HPDE6-E6E7 (cell line): Measurements from ENCODE around the gene IQGAP1.
"Not testable (repeated sequence)": the region's sequence is repeated elsewhere in the genome, so short reads cannot be mapped to it uniquely, and the experiment has no call there.

ENCODE experiments used
- DNase-seq: peaks from one replicate; pipeline ENCODE4 v3.0.0; 2011; ENCODE audit warnings: missing footprints; ENCODE audit errors: extremely low spot score

The IQGAP1 gene

DNA sequence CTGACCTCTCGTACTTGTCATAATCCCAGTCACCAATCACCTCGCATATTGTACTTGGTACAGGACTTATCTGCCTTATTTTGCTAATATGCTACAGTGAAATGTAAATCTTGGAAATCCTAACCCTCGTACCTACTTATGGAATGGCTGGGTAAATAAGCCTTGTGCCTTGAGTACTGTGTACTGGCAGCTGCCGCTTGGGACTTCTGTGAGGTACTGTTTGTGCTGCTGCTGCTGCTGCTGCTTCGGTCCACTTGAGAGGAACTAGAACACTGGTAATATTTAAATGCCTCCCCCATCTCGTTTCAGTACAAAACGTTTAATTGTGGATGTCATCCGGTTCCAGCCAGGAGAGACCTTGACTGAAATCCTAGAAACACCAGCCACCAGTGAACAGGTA, 99.1 kb downstream of the IQGAP1 start:
- no peak for DNase-seq

DNA sequence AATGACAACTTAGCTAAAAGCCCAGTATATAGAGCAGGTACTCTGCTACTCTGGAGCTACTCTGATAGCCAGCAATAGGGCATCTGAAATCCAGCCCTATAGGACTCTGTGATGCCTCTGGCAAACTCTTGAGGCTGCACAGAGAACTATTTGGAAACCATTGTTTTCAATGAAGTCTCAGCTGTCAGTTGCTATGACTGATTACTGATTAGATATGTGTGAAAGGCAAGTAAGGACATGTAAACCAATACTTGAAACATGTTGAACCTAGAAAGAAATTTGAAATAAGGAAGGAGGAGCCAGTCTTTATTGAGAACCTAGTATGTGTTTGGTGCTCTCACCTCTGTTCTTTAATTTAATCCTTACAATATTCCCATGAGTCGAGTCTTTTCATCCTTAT, 101.5 kb downstream of the IQGAP1 start:
- peak; percentile 29 for DNase-seq

DNA sequence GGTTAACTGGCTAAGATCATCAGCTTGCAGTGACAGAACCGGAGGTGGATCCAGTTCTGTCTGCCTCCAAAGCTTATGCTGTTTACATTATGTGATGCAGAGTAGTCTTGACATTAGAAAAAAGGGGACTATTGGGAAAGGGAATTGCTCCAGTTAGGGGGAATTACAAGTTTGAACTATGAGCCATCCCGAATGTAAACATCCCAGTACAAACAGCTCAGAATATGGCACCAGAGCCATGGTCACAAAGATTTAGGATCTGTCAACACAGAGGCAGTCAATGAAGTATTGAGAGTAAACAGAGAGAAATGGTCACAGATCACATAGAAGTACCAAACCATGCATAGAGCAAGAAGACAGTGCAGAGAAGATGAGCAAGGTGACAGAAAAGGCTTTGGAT, 101.9 kb downstream of the IQGAP1 start:
- DNase-seq: no peak

DNA sequence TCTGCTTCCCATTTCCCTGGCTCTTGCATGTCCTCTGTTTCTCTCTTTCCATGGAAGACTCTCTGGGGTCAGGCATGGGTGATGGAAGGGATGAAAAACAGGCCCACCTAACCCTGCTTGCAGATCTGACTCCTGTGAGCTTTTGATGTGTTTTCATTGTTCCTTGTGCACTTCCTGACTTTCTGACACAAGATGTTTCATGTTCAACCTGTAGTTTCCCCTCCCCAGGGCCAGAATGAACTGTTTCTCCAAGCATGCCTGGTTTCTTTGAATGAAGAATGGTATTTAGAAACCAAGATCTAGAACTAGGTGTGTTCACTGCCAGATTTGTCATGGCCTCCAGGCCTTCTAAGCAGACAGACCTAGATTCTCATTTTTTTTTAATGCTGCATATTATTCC, 105.6 kb downstream of the IQGAP1 start:
- DNase-seq: no peak

DNA sequence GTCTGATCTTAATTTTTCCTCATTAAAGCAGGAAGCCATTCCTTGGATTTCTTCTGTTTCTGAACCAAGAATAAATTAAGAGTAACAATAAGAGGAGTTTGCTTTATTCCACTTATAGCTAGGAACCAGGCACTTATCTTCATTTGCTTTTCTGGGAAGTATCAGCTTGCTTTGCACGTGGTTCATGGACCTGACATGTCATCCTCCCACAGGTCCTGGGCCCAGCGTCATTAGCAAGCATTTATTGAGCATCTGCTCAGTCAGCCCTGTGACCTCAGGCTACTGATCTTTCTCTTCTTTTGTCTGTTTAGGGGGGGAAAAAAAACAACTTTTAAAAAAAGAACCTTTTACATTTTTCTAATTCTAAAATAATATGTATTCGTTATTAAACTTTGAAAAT, 107.0 kb downstream of the IQGAP1 start:
- DNase-seq: no peak

DNA sequence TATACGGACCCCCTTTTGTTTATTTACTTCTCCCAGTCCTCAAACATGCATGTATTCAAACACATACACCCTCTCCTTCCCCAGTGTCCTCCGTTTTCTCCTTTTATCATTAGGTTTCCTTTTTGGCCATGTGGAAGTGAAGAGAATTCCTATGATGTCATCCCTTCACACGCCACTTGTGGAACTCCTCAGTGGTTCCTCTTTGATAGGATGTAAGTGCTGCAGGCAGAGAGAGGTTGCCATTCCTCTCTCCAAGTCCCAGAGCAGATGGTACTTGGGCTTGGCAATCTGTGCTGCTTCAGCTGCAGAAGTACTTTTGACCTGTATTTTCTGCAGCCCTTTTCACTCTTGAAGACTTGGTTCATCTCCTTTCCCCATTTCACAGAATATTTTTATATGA, 108.7 kb downstream of the IQGAP1 start:
- DNase-seq: no peak

DNA sequence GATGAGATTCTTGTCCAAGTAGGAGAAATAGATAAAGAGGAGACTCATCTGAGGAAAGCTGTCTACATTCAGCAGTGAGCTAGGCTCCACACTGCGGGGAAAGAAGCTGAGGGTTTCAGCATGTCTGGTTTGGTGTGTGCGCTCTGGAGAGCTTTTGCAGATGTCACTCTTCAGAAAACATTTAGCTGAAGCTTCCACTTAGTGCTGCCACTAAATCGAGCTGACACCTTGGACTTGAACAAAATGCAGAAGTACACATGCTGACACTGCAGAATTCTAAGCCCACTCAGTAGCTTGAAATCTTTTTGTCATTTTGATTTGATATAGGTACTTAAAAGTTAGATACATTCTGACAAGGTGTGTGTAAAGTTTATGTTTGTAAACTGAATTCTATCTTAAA, 109.3 kb downstream of the IQGAP1 start:
- DNase-seq: no peak

DNA sequence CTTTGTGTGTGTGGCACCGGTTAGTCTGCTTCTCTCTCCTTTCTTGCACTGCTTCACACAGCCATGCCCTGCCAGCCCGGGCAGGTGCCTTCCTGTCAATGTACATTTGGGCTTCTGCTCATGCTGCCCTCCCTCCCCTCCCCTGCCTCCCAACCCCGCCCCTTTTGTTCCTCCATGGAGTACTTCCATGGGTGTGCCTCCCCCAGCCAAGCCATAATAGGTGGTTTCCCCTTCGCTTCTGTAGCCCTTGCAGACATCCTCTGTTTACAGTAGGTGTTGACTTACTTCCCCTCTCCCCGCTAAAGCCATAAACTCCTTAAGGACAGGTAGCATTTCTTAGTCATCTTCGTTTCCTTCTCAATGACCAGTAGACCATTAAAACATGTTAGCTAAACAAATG, 109.9 kb downstream of the IQGAP1 start:
- no peak for DNase-seq

DNA sequence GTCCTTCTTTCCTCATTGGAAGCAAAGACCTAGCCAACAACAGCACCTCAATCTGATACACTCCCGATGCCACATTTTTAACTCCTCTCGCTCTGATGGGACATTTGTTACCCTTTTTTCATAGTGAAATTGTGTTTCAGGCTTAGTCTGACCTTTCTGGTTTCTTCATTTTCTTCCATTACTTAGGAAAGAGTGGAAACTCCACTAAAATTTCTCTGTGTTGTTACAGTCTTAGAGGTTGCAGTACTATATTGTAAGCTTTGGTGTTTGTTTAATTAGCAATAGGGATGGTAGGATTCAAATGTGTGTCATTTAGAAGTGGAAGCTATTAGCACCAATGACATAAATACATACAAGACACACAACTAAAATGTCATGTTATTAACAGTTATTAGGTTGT, 112.1 kb downstream of the IQGAP1 start:
- no peak for DNase-seq

DNA sequence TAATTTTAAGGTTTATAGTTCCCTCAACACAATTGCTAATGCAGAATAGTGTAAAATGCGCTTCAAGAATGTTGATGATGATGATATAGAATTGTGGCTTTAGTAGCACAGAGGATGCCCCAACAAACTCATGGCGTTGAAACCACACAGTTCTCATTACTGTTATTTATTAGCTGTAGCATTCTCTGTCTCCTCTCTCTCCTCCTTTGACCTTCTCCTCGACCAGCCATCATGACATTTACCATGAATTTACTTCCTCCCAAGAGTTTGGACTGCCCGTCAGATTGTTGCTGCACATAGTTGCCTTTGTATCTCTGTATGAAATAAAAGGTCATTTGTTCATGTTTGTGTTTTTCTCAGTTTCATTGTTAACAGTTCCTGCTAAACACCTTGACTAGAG, 113.9 kb downstream of the IQGAP1 start:
- no peak for DNase-seq

DNA sequence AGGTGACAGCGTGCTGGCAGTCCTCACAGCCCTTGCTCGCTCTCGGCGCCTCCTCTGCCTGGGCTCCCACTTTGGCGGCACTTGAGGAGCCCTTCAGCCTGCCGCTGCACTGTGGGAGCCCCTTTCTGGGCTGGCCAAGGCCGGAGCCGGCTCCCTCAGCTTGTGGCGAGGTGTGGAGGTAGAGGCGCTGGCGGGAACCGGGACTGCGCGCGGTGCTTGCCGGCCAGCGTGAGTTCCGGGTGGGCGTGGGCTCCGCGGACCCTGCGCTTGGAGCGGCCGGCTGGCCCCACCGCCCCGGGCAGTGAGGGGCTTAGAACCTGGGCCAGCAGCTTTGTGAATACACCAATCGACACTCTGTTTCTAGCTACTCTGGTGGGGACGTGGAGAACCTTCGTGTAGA, 122.7 kb downstream of the IQGAP1 start:
- DNase-seq: not testable (repeated sequence)

DNA sequence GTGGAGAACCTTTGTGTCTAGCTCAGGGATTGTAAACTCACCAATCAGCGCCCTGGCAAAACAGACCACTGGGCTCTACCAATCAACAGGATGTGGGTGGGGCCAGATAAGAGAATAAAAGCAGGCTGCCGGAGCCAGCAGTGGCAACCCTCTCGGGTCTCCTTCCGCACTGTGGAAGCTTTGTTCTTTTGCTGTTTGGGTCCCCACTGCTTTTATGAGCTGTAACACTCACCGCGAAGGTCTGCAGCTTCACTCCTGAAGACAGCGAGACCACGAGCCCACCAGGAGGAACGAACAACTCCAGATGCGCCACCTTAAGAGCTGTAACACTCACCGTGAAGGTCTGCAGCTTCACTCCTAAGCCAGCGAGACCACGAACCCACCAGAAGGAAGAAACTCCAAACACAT, 123.2 kb downstream of the IQGAP1 start:
- not testable (repeated sequence) for DNase-seq

DNA sequence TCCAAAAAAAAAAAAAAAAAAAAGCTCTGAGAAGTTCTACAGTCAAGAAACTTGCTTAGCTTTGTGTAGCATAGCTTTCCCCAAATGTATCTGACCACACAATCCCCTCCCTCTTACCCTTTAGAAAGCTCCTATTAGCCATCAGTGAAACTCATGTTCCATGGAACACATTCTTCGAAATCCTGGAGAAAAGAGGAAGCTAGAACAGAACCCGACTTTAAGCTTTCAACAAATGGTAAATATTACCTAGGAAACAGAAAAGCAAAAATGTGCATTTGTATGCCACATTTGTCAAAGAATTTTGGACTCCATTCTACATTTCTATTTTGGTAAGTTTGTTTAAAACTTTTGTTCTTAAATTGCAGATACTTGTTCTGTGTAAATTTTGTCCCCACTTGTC, 124.2 kb downstream of the IQGAP1 start:
- DNase-seq: no peak

DNA sequence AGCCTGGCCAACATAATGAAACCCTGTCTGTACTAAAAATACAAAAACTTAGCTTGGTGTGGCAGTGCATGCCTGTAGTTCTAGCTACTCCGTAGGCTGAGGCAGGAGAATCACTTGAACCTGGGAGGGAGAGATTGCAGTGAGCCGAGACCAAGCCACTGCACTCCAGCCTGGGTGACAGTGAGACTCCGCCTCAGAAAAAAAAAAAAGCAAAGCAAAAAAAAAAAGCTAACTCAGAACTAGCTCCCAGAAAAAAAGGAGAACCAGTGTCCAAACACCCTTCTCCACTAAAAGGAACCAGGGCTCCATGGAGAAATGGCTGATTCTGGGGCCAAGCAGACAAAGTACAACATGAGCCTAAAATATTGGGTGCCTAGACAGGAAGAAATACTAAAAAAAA, 124.9 kb downstream of the IQGAP1 start:
- no peak for DNase-seq

DNA sequence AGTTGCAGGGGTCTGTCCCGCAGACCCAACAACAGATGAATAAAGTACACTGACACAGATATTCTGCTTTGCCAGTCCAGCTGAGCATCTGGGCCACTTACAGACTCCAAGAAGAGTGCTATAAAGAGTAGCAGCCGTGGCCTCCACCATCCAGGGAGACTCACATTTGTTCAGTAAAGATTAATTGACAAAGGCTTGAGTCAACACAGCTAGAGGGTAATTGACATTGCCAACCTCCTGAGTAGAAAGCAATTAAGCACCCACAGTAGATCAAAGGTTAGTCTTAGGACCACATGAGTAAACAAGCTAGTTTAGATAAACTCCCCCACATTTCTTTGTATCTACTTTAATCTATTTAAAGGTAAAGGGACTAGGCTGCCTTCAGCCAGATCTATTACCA, 125.4 kb downstream of the IQGAP1 start:
- no peak for DNase-seq

DNA sequence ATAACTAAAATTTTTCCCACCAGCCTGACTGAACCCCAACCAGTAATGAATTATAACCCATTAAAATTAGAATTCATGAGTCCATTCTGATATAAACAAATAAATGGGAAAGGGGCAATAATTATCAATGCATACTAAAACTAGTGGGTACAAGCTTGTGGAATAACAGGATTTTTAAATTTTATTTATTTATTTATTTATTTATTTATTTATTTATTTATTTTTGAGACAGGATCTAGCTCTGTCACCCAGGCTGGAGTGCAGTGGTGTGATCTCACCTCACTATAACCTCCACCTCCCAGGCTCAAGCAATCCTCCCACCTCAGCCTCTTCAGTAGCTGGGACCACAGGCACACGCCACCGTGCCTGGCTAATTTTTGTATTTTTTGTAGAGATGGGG, 125.9 kb downstream of the IQGAP1 start:
- not testable (repeated sequence) for DNase-seq

DNA sequence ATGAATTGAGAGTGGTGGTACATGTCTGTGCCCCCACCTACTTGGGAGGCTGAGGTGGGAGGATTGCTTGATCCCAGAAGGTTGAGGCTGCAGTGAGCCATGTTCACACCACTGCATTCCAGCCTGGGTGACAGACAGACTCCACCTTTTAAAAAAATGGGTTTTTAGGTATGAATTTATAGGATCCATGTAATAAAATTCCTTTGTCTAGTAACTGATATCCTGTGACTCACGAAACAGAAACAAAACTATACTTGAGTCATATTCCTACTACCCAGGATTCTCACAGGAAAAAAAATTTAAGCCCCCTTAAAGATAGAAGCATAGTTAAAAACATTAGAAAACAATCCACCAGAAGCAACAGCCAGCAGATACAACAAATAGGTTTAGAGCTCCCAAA, 131.6 kb downstream of the IQGAP1 start:
- no peak for DNase-seq

DNA sequence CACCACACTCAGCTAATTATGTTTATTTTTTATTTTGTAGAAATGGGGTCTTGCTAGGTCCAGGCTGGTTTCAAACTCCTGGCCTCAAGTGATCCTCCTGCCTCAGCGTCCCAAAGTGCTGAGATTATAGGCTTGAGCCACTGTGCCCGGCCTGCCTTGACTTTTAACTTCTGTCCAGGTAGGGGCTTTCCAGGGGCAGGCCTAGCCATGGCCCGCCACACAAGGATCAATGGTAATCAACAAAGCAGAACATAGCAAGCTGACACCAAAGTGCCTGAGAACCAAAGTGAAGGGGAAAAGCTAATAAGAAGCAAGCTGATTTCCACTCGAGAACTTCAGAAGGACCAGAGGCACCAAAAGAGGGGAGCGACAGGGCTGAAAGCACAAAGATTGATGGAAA, 132.3 kb downstream of the IQGAP1 start:
- DNase-seq: no peak

DNA sequence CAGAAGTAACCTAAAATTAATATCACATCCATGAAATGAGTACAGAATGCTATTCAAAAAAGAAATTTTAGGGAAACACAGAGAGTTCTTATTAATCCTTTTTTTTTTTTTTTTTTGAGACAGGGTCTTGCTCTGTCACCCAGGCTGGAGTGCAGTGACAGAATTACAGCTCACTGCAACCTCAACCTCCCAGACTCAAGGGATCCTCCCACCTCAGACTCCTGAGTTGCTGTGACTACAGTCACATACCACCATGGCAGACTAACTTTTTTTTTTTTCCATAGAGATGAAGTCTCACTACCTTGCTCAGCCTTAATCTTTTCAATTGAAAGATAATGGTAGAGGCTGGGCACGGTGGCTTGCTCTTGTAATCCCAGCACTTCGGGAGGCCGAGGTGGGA, 135.3 kb downstream of the IQGAP1 start:
- no peak for DNase-seq

DNA sequence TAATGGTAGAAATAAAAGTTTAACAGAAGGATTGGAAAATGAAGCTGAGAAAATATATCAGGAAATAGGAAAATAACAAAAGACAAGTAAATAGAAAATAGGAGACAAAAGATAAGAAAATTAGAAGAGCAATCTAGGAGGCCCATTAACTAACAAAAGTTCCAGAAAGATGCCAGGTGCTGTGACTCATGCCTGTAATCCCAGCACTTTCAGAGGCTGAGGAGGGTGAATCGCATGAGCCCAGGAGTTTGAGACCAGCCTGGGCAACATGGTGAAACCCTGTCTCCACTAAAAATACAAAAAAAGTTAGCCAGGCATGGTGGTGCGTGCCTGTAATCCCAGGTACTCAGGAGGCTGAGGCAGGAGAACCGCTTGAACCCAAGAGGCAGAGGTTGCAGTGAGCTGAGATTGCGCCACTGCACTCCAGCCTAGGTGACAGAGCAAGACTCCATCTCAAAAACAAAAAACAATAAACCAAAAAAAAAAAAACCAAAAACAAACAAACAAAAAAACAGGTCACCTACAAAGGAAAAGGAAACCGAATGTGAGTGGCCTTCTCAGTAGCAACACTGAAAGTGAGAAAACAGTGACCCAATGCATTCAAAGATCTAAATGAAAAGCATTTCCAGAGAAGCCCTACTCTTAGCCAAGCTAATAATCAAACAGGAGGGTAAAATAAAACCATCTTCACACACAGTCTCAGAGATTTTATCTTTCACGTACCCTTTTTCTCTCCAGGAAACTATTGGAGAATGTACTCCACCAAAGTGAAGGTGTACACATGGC, 136.2 kb downstream of the IQGAP1 start:
- DNase-seq: not testable (repeated sequence)

DNA sequence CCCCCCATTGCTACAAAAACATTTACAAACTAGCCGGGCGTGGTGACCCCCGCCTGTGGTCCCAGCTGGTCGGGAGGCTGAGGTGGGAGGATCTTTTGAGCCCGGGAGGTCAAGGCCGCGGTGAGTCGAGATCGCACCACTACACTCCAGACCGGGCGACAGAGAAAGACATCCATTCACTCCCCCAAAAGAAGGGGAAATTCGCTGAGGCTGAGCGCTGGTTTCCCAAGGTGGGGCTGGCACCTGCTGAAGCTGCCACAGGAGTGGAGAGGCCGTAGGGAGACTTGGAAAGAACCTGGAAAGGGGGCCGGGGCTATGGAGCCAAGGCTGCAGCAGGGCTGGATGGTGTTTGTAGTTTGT, 140.9 kb downstream of the IQGAP1 start:
- DNase-seq: no peak

DNA sequence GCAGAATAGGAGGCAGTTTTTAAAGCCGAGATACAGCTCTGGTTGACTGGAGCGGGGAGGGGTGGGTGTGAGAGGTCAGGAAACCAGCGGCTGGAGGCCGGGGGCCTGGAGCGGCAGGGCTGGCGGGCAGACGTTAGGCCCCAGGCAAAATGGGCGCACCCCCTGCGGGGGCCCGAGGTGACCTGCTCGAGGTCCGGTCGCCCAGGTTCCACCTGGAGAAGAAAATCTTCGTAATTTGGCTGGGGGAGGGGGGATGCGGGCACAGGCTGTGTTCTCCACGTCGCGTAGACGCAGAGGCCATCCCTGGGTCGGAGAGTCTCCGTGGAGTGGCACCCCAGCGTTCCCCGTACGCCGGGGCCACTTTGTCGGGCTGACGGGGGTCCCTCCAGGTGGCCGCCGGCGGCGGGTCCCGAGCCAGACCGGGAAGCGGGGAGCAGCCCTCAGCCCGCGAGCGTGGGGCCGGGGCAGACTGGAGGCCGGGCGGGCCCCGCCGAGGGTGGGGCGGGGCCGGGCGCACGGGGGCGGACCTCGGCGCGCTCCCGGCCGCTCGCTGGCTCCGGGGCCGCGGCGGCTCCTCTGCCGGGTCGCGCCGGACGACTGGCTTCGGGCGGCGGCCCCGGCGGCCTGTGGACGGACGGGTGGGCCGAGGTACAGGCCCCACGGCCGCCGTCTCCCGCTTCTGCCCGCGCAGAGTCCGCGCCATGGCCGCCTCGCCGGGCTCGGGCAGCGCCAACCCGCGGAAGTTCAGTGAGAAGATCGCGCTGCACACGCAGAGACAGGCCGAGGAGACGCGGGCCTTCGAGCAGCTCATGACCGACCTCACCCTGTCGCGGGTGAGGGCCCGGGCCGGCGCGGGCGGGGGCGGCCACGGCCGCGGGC, 141.6 kb downstream of the IQGAP1 start, which contains the start of gene CRTC3:
Gene CRTC3 (plus strand): TSS at position 553 of the 879 bp plus-strand sequence. CDS start 149 bp downstream, at position 702.
- peak; percentile 56 for DNase-seq
